Stimulated activated CD8-positive, alpha-beta memory T cell treated with anti-CD3 and anti-CD28 coated beads, Interleukin-15, amount 100 ng/mL, for 4 hours (primary cell): ENCODE measurements around the gene ENTPD2.

ENCODE experiments used
- DNase-seq, 2 donors: peaks; one replicate each; pipeline ENCODE4 v3.0.0-alpha.2; 2020; ENCODE audit warnings: low read depth in 2 of 2

The ENTPD2 gene

DNA sequence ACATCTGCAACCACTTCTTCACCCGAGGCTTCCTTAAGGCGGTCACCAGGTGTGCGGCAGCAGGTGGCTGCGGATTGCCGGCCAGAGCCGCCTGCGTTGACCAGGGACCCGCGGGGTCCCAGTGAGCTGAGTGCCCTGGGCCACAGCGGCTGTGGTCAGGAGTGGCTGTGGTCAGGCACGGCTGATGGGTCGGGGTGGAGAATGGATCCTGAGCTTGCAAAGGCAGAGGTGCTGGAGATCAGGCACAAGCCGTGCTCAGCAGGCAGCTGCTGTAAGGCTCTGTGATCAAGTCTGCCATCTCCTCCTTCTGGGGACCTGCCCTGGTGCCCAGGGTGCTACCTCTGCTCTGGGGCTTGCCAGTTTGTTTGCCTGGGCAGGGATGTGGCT, 25.5 kb upstream of the ENTPD2 start:
- DNase-seq = no peak

- no peak for DNase-seq
Measured at GRCh38 chr9:137078701-137079400, 25.0 kb upstream of the ENTPD2 start.

DNA sequence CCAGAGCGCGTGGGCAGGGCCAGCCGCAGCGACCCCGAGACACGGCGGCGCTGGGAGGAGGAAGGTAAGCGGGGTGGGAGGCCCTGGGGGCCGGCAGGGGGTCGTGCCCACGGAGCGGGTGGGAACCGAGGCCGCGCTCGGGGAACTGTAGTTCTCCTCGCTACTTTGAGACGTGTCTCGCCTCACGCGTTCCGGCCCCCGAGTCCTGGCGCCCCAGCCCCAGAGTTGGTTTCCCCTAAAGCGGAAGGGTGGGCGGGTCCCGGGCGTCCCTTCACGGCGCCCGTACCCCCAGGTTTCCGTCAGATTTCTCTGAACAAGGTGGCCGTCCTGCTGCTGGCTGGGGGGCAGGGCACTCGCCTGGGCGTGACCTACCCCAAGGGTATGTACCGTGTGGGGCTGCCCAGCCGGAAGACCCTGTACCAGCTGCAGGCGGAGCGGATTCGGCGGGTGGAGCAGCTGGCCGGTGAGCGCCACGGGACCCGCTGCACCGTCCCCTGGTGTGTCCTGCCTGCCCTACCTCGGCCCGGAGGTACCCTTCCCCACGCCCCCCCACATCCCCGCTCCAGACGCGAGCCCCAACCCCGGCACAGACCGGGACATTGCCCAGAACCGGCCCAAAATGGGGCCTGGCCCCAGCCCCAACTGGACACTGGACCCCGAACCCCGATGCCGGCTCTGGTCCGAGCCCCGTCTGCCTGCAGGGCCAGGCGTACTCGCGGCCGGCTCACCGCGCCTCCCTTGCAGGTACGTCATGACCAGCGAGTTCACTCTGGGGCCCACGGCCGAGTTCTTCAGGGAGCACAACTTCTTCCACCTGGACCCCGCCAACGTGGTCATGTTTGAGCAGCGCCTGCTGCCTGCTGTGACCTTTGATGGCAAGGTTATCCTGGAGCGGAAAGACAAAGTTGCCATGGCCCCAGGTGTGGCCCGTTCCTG, 24.2 kb upstream of the ENTPD2 start:
- DNase-seq = peak; percentile 10 to 21

DNA sequence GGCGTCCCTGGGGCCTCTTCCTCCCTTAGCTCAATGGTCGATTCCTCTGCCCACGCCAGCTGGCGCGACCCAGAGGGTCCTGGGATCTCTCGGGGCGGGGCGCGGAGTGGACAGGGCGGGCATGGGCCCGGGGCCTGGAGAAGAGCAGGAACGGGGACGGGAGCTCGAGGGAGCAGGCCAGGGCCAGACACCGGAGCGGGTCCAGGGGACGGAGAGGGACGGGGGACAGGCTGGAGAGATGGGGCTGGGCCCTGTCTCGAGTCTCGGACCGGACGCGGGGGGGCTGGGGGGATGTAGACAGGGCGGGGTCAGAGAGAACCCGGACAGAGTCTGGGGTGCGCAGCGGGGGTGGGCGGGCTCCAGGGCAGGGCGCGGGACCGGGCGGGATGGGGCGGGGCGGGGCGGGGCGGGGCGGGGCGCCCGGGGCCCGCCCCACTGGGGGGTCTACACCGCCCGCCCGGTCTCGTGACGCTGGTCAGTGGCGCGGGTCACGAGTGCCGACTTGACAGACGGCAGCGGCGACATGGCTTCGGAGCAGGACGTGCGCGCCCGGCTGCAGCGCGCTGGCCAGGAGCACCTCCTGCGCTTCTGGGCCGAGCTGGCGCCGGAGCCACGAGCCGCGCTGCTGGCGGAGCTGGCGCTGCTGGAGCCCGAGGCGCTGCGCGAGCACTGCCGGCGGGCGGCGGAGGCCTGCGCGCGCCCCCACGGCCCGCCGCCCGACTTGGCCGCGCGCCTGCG, 23.3 kb upstream of the ENTPD2 start, which contains the start of gene UAP1L1:
Gene UAP1L1, plus strand, starts transcription at position 508 of the 738 bp plus-strand sequence. Its CDS starts 16 bp downstream, at position 524.
- peak; percentile 19 to 28 for DNase-seq

GRCh38 chr9:137076636-137077009, 22.8 kb upstream of the ENTPD2 start:
- no peak for DNase-seq

GRCh38 chr9:137075275-137075775, 21.5 kb upstream of the ENTPD2 start:
- DNase-seq = no peak

GRCh38 chr9:137074657-137075274, 20.9 kb upstream of the ENTPD2 start:
- DNase-seq = no peak

DNA sequence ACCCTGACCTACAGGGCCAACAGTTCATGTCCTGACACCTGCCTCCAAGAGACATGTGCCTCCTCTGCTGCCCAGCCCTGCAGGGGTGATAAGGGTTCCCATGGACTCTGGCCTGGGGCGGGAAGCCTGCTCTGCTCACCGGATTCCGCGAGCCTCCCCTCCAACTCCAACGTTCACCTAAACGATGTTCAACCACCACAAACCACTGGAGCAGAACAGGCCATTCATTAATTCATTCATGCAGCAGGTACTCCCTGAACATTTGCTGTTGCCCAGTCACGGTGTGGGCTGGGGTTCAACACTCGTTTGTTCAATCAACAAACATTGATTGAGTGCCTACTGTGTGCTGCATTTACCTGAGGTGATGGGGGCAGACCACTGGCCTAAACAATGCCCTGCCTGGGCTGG, 20.1 kb upstream of the ENTPD2 start:
- no peak for DNase-seq

DNA sequence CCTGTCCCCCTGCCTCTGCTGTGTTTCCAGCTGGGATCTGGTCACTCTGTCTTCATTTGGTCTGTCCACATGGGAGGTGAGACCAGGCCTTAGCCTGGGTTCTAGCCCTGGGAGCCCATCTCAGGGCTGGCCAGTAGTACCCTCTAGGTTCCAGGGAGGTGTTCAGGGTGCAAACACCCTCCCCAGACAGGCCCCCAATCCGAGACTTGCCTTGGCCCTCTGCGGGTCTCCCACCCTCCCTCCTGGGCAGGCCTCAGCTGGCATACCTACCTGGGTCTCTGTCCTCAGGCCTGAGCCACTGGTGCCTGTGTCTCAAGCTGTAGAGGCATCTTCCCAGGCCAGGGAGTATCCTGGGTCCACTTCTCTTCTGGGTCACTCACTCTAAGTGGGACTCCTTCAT, 17.4 kb upstream of the ENTPD2 start:
- no peak for DNase-seq

- DNase-seq = no peak
Measured at GRCh38 chr9:137070906-137071275, 17.0 kb upstream of the ENTPD2 start.

DNA sequence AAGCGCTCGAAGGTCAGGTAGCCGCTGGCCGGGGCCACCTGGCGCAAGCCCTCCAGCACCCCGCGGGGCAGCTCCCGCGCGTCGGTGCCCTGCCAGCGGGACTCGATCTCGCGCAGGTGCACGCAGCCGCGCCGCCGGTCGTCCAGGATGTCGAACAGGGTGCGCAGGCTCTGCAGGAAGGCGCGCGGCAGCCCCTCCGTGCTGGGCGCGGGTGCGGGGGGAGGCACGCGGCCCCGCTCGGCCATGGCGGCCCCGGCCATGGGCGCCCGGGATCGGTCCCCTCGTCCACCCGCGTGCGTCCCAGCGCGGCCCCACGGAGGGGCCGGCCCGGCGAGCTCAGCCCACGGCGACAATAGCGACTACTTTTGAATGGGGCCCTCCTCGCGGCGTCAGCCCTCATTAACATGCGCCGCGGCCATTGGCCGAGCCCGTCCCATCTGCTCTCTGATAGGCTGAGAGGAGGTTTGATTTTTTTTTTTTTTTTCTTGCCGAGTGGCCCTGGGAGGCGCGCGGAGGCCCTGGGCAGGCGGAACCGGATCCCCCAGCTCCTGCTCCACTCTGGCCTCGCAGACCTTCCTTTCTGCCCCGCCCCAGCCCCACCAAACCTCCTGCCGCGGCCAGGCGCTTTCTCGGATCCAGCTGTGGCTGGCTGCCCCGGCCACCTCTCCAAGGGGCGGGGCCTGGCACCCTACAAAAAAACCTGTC, 16.5 kb upstream of the ENTPD2 start, which contains the start of gene SAPCD2:
Gene SAPCD2, minus strand, starts transcription at position 357 of the 705 bp plus-strand sequence. Its CDS starts 97 bp downstream, at position 260.
- DNase-seq = peak; percentile 68

- no peak for DNase-seq
Measured at GRCh38 chr9:137069508-137070091, 15.7 kb upstream of the ENTPD2 start.

- DNase-seq = no peak
Measured at GRCh38 chr9:137068539-137069507, 15.0 kb upstream of the ENTPD2 start.

- DNase-seq = peak; percentile 67 to 76
Measured at GRCh38 chr9:137067860-137068538, 14.1 kb upstream of the ENTPD2 start.

GRCh38 chr9:137066096-137066861, 12.4 kb upstream of the ENTPD2 start:
- DNase-seq = no peak

DNA sequence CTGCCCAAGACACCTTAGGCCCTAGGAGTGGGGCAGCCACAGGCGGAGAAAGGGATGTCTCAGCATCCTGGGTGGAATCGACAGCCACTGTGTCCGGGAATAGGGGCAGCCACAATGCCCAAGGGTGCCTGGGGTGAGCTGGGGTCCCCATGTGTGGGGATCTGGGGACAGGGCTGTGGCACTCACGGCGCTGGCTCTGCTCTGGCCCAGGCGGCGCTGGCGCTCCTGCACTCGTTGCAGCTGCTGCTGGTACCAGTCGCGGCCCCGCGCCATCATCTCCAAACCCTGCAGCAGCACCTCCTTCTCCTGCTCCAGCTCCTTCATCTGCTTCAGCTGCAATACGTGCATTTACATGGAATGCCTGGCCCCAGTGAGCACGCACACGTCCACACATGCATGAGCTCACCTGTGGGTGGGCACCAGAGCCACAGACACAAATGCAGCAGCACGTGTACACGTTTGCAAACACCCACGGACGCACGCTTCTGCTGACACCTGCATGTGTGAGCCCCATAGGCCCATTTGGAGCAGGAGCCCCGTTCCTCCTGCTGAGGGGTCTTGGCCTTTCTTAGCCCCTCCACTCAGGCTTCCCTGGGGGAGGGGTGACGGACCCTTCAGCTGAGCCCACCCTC, 11.6 kb upstream of the ENTPD2 start:
- no peak for DNase-seq

GRCh38 chr9:137064880-137065164, 11.0 kb upstream of the ENTPD2 start:
- no peak for DNase-seq
